HK-2 (cell line): ENCODE results near the gene SHISA9.
A peak's percentile ranks its signal among the peaks of the same experiment; 100 is the strongest.
"Not testable (repeated sequence)": the region's sequence is repeated elsewhere in the genome, so short reads cannot be mapped to it uniquely, and the experiment has no call there.

Source experiments
- DNase-seq: peaks from one replicate; pipeline ENCODE4 v3.0.0-alpha.2; 2018; ENCODE audit not compliant: unreplicated experiment

SHISA9 gene

GRCh38 chr16:12901597-12902461 is at the start of gene SHISA9:
Gene SHISA9 (plus strand): TSS chr16:12901598.
- peak; percentile 47 for DNase-seq

- DNase-seq = no peak
Measured at GRCh38 chr16:12853972-12854371, 47.4 kb upstream of the SHISA9 start.

GRCh38 chr16:12857435-12857834 is 44.0 kb upstream of the SHISA9 start:
- not testable (repeated sequence) for DNase-seq

GRCh38 chr16:12862327-12862726 is 39.1 kb upstream of the SHISA9 start:
- DNase-seq = no peak

- no peak for DNase-seq
Measured at GRCh38 chr16:12862941-12863340, 38.5 kb upstream of the SHISA9 start.

GRCh38 chr16:12866981-12867551 is 34.3 kb upstream of the SHISA9 start:
- no peak for DNase-seq

DNA sequence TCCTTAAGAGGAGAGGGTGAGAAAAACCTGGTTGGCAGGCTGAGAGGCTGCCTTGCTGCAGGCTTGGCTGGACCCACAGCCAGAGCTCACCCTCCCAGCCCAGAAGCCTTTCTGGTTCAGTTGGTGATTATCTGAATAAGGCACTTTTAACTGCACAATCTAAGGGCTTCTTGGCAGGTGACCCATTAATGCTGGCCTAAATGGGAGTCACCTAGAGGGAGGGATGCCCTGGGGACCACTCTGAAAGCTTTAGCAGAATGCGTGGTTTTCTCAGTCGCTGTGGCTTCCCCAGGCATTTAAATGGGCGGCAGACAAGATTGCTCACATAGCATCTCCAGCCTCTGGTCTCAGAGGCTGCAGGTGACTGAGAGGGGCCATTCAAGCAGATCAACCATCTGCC is 33.2 kb upstream of the SHISA9 start:
- no peak for DNase-seq

GRCh38 chr16:12868788-12869187 is 32.6 kb upstream of the SHISA9 start:
- no peak for DNase-seq

DNA sequence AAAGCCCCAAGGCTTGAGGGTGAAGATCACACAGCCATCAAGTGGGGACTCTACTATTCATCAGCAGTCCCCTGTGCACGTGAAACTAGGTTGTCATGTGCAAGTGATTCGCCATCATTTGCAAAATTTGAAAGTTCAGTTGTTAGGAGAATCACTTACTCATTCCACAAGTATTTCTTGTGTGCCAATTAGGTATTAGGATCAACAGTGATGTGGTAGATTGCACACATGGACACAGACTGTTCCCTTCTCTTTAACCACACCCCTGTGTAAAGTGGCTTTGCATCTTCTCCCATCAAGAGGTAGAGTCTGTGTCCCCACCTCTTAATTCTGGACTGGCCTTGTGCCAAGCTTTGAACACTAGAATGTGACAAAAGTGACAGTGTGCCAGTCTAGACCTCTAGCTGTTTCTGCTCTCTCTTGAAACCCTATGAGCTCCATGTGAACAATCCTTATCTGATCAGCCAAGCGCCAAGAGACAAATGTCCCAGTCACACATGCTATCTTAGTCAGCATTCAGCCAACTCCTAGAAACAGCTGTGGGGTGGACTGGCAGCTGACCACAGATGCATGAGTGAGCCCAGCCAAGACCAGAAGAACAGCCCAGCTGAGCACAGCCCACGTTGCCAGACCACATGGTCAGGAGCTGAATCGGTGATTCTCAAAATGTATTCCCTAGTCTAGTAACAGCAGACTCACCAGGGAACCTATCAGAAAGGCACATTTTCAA is 31.5 kb upstream of the SHISA9 start:
- DNase-seq = no peak

- no peak for DNase-seq
Measured at GRCh38 chr16:12871784-12872183, 29.6 kb upstream of the SHISA9 start.

GRCh38 chr16:12874186-12874585 is 27.2 kb upstream of the SHISA9 start:
- DNase-seq = no peak

DNA sequence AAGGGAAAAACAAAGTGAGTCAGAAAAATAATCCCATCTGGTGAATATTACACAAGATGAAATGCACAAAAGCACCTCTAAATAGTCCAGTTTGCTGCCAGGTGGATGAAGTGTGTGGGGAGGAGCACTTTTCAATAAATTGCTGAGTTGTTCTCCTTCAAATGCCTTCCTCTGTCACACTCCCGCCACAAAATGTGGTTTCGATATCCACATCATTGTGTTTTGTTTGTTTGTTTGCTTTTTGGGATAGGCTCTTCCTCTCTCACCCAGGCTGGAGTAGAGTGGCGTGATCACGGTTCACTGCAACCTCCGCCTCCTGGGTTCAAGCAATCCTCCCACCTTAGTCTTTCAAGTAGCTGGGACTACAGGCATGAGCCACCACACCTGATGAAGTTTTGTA is 24.6 kb upstream of the SHISA9 start:
- no peak for DNase-seq

- DNase-seq = no peak
Measured at GRCh38 chr16:12878973-12879372, 22.4 kb upstream of the SHISA9 start.

- no peak for DNase-seq
Measured at GRCh38 chr16:12879812-12880211, 21.6 kb upstream of the SHISA9 start.

- DNase-seq = no peak
Measured at GRCh38 chr16:12881182-12881581, 20.2 kb upstream of the SHISA9 start.

GRCh38 chr16:12881740-12882139 is 19.7 kb upstream of the SHISA9 start:
- DNase-seq = no peak

DNA sequence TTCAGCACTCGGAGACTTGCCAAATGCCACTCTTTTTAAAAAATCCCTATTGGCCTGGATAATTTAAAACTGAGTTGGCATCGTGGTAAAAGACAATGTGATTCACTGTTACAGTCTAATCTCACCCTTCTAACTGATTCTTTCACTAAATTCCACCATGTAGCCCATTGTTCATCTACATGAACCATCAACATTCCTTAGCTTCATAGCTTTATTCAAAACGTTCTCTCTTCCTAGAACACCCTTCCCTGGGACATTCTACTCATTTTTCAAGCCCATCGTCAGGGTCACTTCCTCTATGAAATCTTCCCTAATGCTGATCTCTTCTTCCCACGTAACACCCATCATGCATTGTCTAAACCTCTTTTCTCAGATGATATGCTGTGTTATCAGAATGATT is 15.7 kb upstream of the SHISA9 start:
- DNase-seq = no peak

DNA sequence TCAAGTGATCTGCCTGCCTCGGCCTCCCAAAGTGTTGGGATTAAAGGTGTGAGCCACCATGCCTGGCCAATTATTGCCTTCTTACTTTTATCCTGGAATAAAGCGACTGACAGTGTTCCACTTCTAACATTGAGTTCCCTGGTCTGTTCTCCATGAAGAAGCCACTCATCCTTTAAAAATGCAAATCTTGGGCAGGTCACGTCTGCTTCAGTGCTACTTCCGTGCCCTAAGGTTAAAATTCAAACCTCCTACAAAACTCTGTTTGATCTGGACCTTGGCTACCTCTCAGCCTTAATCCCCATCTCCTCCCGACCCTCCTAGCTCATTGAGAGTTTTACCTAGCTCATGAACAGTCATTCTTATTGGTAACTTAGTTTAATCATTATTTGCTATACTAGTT is 9.6 kb upstream of the SHISA9 start:
- DNase-seq = no peak

GRCh38 chr16:12893050-12893750 is 8.2 kb upstream of the SHISA9 start:
- DNase-seq = no peak

DNA sequence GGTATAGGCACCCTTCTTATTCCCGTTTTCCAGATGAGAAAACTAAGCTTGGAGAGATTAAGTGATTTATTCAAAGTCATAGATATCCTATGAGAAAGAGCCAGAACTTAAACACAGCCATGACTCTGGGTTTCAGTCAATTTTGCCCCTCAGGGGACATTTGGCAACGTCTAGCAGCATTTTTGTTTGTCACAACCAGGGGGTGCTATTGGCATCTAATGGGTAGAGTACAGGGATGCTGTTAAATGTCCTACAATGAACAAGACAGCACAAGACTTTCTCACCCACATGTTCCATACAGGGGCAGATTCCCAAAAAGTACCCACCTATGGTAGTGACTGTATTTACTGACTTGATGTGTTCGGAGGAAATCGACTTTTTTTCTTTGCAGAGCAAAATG is 4.8 kb upstream of the SHISA9 start:
- no peak for DNase-seq

- DNase-seq = no peak
Measured at GRCh38 chr16:12898551-12898950, 2.8 kb upstream of the SHISA9 start.

- no peak for DNase-seq
Measured at GRCh38 chr16:12899529-12900143, 1.8 kb upstream of the SHISA9 start.
